Right lobe of liver (tissue), 6 donors: ENCODE results near the gene THBS1. TPM values are rescaled to one million over a fixed set of nuclear protein-coding genes. Genes with fewer than 3 reads are reported as not detected.

ENCODE experiments used
- ATAC-seq, 4 donors: fragments of 200-7000 bp; cut with Tn5 transposase; one replicate each; pipeline ENCODE4 v1.9.1; 2020; ENCODE audit warnings: mild to moderate bottlenecking in 4 of 4, moderate library complexity in 4 of 4
- DNase-seq, 3 donors: peaks; one replicate each; pipeline ENCODE4 v3.0.0-alpha.2; 2020
- H3K27ac ChIP-seq, 3 donors: fragments of 200-600 bp; one replicate each; pipeline ENCODE4 v1.8.0; 2022
- H3K27me3 ChIP-seq, 2 donors: fragments of 200-600 bp; one replicate each; pipeline ENCODE4 v1.8.0; 2022
- H3K36me3 ChIP-seq, 4 donors: fragments of 200-600 bp; sonication (generic) in 1 of 4; one replicate each; pipeline versions ENCODE4 v1.5.1 to v1.8.0; 2017 to 2022; ENCODE audit warnings: control low read depth in 1 of 4
- H3K4me1 ChIP-seq, 4 donors: fragments of 200-600 bp; sonication (generic) in 1 of 4; one replicate each; pipeline versions ENCODE4 v1.5.1 to v1.8.0; 2017 to 2022; ENCODE audit warnings: control low read depth in 1 of 4
- H3K4me3 ChIP-seq, 3 donors: fragments of 200-600 bp; one replicate each; pipeline ENCODE4 v1.8.0; 2022
- H3K9me3 ChIP-seq, 4 donors: fragments of 200-600 bp; sonication (generic) in 1 of 4; one replicate each; pipeline versions ENCODE4 v1.5.1 to v1.8.0; 2017 to 2022; ENCODE audit warnings: control low read depth in 1 of 4
- POLR2A ChIP-seq: fragments of 450-650 bp; IDR thresholded peaks from one replicate; pipeline ENCODE4 v1.6.1; 2017; ENCODE audit warnings: antibody characterized with exemption, mild to moderate bottlenecking
- WGBS: methylation state at CpG from one replicate; pipeline ENCODE4 v1.1.6; 2018; ENCODE audit warnings: low coverage, low lambda C conversion rate; ENCODE audit not compliant: insufficient coverage; ENCODE audit errors: missing lambda C conversion rate; 5-methylcytosine and 5-hydroxymethylcytosine counted together
- intact Hi-C, 2 donors: fragments of 100-400 bp; cut with DNase I; formaldehyde crosslinking; loops; one replicate each; pipeline versions ENCODE4 v1.11.2 to v1.14.1; 2022
- total RNA-seq, 6 experiments: library from RNA; depleted of rRNA in 2 of 6; stranded (reverse); fragments of >200 nt in 2 of 6; fragmentation: NEBNext Ultra II Directional in 3 of 6; extraction: Animal tissue kit (Norgen Biotek cat#: 25700) in 3 of 6; gene quantifications; one replicate each; pipeline versions ENCODE4 v1.1.0 to v1.2.4, GENCODE V29; 2016 to 2023
- TF ChIP-seq, protein P1 (sequence below), 4 donors: fragments of 200-600 bp in 3 of 4; fragments of 450-650 bp in 1 of 4; IDR thresholded peaks; one replicate each; pipeline versions ENCODE4 v1.5.1 to v1.8.0; 2016 to 2022; ENCODE audit warnings: antibody characterized with exemption in 4 of 4, mild to moderate bottlenecking in 2 of 4
- donor health status: DM: no; HTN: yes; CAD: no.
- donor health status: DM: no; HTN: no; CAD: no.
- donor health status: DM: no; HTN: no; CAD: no.
- donor health status: DM: no; HTN: yes; CAD: no.
- donor health status: DM: no; HTN: yes; CAD: no.

The THBS1 gene
- total RNA-seq, 6 experiments from 2014 or later, result 10.7 to 253 (median 64.6) TPM

DNA sequence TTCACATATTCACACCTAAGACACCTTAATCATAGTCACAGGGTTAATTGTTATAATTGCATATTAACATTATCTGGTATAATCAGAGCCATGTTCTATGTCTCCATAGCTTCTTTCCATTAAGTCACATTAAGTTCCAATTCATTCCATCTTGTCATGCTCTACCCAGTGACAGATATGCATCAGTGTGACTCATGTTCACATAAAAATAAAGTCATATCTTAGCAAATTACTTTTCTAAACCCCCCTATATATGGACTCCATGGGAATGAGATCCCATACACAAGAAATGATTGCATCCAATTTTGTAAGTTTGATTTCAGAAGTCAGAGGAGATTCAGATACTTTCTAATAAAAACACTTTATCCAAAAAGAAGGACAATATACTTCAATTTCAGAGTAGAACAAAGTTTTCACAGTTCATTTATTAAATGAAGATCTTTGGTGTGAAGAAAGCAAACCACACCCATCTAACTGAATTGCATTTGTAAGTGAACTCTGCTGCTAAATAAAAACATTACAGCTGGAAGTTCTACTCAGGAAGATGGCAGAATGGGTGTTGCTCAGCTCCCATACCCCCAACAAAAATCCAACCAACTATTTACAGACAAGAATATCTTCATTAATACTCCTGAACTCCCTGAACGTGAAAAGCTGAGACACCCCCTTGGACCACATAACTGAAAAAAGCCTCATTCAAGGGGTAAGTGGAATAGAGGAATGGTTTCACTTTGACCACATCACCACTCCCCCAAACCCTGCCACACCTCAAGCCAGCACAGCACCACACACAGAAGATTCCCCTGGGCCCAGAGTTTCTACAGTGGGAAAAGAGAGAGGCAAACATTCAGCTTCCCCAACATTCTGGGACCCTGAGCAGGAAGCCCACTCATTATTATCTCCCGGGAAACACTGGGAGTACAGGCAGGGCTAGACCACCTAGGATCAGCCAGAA lies 27.6 kb downstream of the THBS1 start:
- 73% methylated on average over 2 of the region's 2 CpGs for WGBS
- intact Hi-C loops, result no loop called here
- H3K27ac ChIP-seq, result no peak overlapping the region
- no peaks in the 10 kb centered on the region for H3K36me3 ChIP-seq
- no peak for TF ChIP-seq POLR2A
- TF ChIP-seq, protein P1, sequence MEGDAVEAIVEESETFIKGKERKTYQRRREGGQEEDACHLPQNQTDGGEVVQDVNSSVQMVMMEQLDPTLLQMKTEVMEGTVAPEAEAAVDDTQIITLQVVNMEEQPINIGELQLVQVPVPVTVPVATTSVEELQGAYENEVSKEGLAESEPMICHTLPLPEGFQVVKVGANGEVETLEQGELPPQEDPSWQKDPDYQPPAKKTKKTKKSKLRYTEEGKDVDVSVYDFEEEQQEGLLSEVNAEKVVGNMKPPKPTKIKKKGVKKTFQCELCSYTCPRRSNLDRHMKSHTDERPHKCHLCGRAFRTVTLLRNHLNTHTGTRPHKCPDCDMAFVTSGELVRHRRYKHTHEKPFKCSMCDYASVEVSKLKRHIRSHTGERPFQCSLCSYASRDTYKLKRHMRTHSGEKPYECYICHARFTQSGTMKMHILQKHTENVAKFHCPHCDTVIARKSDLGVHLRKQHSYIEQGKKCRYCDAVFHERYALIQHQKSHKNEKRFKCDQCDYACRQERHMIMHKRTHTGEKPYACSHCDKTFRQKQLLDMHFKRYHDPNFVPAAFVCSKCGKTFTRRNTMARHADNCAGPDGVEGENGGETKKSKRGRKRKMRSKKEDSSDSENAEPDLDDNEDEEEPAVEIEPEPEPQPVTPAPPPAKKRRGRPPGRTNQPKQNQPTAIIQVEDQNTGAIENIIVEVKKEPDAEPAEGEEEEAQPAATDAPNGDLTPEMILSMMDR (IDR thresholded peaks at IDR 0.05), result no peak
- H3K27me3 ChIP-seq, result no peaks in the 10 kb centered on the region
- DNase-seq (no peak), ATAC-seq (no peak)
- H3K9me3 ChIP-seq, result no peaks in the 10 kb centered on the region
- no peak overlapping the region for H3K4me3 ChIP-seq
- no peaks in the 10 kb centered on the region for H3K4me1 ChIP-seq

DNA sequence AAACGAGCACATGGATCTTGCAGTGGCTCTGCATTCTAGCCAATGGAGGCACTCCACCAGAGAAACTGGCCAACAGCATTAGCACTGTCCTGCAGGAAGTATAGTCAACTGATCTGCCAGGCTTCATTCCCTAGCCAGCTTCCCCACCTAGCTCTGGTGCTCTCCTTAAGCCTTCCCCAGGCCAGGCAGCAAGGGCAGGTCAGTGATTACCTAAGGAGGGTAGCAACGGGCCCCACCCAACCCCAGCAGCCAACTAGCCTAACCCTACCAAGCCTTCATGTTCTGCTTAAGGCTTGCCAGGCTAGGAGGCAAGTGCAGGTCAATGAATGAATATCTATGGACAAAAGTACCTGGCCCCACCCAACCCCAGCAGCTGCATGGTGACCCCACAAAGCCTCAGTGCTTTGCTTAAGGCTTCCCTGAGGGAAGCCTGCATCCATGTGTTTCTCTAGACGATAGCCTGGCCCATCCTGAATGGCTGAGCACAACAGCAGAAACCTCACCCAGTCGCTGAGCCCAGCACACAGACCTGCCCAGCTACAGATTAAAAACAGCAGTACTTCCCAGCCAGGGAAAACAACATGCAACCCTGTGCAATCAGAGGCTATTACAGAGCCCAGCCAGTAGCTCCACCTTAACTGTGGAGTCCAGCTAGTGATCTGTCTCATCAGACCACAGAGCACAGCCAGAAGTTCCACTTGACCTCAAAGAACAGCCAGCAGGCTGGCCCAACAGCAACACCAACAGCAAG lies 28.5 kb downstream of the THBS1 start:
- intact Hi-C loops, result no loop called here
- ATAC-seq (no peak), DNase-seq (no peak)
- TF ChIP-seq POLR2A, result no peak
- TF ChIP-seq, protein P1 (IDR thresholded peaks at IDR 0.05), result no peak
- H3K36me3 ChIP-seq, result no peaks in the 10 kb centered on the region
- no peak overlapping the region for H3K4me3 ChIP-seq
- no peaks in the 10 kb centered on the region for H3K9me3 ChIP-seq
- WGBS, result 54% methylated on average over 3 of the region's 4 CpGs
- H3K4me1 ChIP-seq, result no peaks in the 10 kb centered on the region
- H3K27ac ChIP-seq, result no peak overlapping the region
- no peaks in the 10 kb centered on the region for H3K27me3 ChIP-seq

DNA sequence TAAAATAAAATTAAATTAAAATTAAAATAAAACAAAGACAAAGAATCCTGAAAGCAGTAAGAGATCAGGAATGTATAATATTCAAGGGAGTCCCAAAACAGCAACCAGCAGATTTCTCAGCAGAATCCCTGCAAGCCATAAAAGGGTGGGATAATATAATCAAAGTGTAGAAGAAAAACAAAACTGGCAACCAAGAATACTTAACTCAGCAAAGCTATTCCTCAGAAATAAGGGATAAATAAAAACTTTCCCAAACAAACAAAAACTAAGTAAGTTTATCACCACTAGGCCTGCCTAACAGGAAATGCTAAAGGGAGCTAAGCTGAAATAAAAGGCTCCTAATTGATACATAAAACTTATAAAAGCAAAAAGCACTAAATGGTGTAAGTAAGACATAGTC lies 29.8 kb downstream of the THBS1 start:
- intact Hi-C loops, result no loop called here
- TF ChIP-seq, protein P1 (IDR thresholded peaks at IDR 0.05), result no peak
- no peak for TF ChIP-seq POLR2A

DNA sequence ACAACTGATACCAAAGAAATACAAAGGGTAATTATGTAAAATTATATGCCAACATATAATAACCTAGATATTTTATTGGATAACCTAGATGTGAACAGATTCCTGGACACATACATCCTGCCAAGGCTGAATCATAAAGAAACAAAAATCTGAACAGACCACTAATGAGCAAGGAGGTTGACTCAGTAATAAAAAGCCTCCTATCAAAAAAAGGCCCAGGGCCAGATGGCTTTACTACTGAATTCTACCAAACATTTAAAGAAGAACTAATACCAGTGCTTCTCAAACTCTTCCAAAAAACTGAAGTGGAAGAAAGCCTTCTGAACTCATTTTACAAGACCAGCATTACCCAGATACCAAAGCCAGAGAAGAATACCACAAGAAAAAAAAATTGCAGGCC lies 32.4 kb downstream of the THBS1 start:
- no peaks in the 10 kb centered on the region for H3K36me3 ChIP-seq
- H3K27me3 ChIP-seq, result no peaks in the 10 kb centered on the region
- H3K27ac ChIP-seq, result no peak overlapping the region
- TF ChIP-seq POLR2A, result no peak
- TF ChIP-seq, protein P1 (IDR thresholded peaks at IDR 0.05), result no peak
- ATAC-seq (no peak), DNase-seq (no peak)
- intact Hi-C loops, result no loop called here
- H3K4me1 ChIP-seq, result peaks cover 0 to 5% (median 0%) of the 10 kb centered on the region in 4 donors
- no peaks in the 10 kb centered on the region for H3K9me3 ChIP-seq
- H3K4me3 ChIP-seq, result no peak overlapping the region

More for the DNA sequence above, 29.8 kb downstream of the THBS1 start:
- H3K4me3 ChIP-seq, result no peak overlapping the region
- DNase-seq (no peak), ATAC-seq (no peak)
- no peaks in the 10 kb centered on the region for H3K27me3 ChIP-seq
- H3K27ac ChIP-seq, result no peak overlapping the region
- H3K36me3 ChIP-seq, result no peaks in the 10 kb centered on the region
- H3K9me3 ChIP-seq, result no peaks in the 10 kb centered on the region
- no peaks in the 10 kb centered on the region for H3K4me1 ChIP-seq
